Astrocyte (in vitro differentiated cells and primary cell): ENCODE data around the gene TRAPPC12. TPM values are rescaled to one million over a fixed set of nuclear protein-coding genes. Genes with fewer than 3 reads are reported as not detected.
A peak's percentile ranks its signal among the peaks of the same experiment; 100 is the strongest.

Experiments
- DNase-seq: peaks from one replicate; pipeline ENCODE4 v3.0.0-alpha.2; 2010; ENCODE audit warnings: low read depth
- FAIRE-seq: peaks from 2 replicates; lab custom pipeline; 2011; peaks lifted over from hg19 to GRCh38; lab: Jason Lieb, UNC
- H2AFZ ChIP-seq: 2 replicates; pipeline ENCODE4 v1.6.0; 2012; ENCODE audit warnings: low read depth, low read length, inconsistent platforms
- H3K27ac ChIP-seq: 2 replicates; pipeline ENCODE4 v1.5.1; 2011; ENCODE audit warnings: low read depth, low read length, inconsistent platforms
- H3K27me3 ChIP-seq: 2 replicates; pipeline ENCODE4 v1.6.0; 2011; ENCODE audit warnings: low read length, inconsistent platforms; ENCODE audit not compliant: insufficient read depth
- H3K36me3 ChIP-seq: 2 replicates; pipeline ENCODE4 v1.5.1; 2011; ENCODE audit warnings: low read length, inconsistent platforms; ENCODE audit not compliant: insufficient read depth
- H3K4me1 ChIP-seq: 2 replicates; pipeline ENCODE4 v1.5.1; 2011; ENCODE audit warnings: low read length, inconsistent platforms; ENCODE audit not compliant: insufficient read depth
- H3K4me2 ChIP-seq: 2 replicates; pipeline ENCODE4 v1.6.0; 2012; ENCODE audit warnings: low read length, inconsistent platforms
- H3K4me3 ChIP-seq: 2 replicates; pipeline ENCODE4 v1.5.1; 2011; ENCODE audit warnings: low read depth, mild to moderate bottlenecking, low read length, inconsistent platforms; ENCODE audit not compliant: insufficient read depth
- H3K79me2 ChIP-seq: 2 replicates; pipeline ENCODE4 v1.6.0; 2012; ENCODE audit warnings: mild to moderate bottlenecking, low read length, inconsistent platforms; ENCODE audit not compliant: insufficient read depth
- H3K9ac ChIP-seq: 2 replicates; pipeline ENCODE4 v1.6.0; 2012; ENCODE audit warnings: mild to moderate bottlenecking, low read length, inconsistent platforms
- H3K9me3 ChIP-seq: 2 replicates; pipeline ENCODE4 v1.5.1; 2012; ENCODE audit warnings: low read depth, mild to moderate bottlenecking, low read length, inconsistent platforms; ENCODE audit not compliant: insufficient read depth
- H4K20me1 ChIP-seq: 2 replicates; pipeline ENCODE4 v1.6.0; 2012; ENCODE audit warnings: low read length, inconsistent platforms; ENCODE audit not compliant: insufficient read depth
- H3K27ac Mint-ChIP-seq: one replicate; pipeline ENCODE4 v1.8.0; 2021; ENCODE audit warnings: mild to moderate bottlenecking, mixed read lengths; ENCODE audit not compliant: unreplicated experiment
- H3K27me3 Mint-ChIP-seq: one replicate; pipeline ENCODE4 v1.8.0; 2021; ENCODE audit warnings: low read depth, mixed read lengths; ENCODE audit not compliant: unreplicated experiment
- H3K36me3 Mint-ChIP-seq: one replicate; pipeline ENCODE4 v1.8.0; 2021; ENCODE audit warnings: low read depth, mixed read lengths; ENCODE audit not compliant: unreplicated experiment
- H3K4me1 Mint-ChIP-seq: one replicate; pipeline ENCODE4 v1.8.0; 2021; ENCODE audit warnings: low read depth, mixed read lengths; ENCODE audit not compliant: unreplicated experiment
- H3K4me3 Mint-ChIP-seq: one replicate; pipeline ENCODE4 v1.8.0; 2021; ENCODE audit warnings: mild to moderate bottlenecking, moderate library complexity, mixed read lengths; ENCODE audit not compliant: unreplicated experiment
- H3K9me3 Mint-ChIP-seq: one replicate; pipeline ENCODE4 v1.8.0; 2021; ENCODE audit warnings: mild to moderate bottlenecking, mixed read lengths; ENCODE audit not compliant: unreplicated experiment
- CTCF ChIP-seq: IDR thresholded peaks from 2 replicates; pipeline ENCODE4 v1.5.1; 2011; ENCODE audit warnings: low read depth, mild to moderate bottlenecking, inconsistent platforms, low read length, moderate library complexity; ENCODE audit not compliant: insufficient read depth
- EZH2 ChIP-seq: IDR thresholded peaks from 2 replicates; pipeline ENCODE4 v1.6.1; 2012; ENCODE audit warnings: mild to moderate bottlenecking, low read length, inconsistent platforms; ENCODE audit not compliant: insufficient read depth
- total RNA-seq: library from RNA; stranded (reverse); gene quantifications from 2 replicates; pipeline ENCODE4 v1.2.1, GENCODE V29; 2021

Gene TRAPPC12
- total RNA-seq, 1 donor from 2014 or later: 62.1 TPM

DNA sequence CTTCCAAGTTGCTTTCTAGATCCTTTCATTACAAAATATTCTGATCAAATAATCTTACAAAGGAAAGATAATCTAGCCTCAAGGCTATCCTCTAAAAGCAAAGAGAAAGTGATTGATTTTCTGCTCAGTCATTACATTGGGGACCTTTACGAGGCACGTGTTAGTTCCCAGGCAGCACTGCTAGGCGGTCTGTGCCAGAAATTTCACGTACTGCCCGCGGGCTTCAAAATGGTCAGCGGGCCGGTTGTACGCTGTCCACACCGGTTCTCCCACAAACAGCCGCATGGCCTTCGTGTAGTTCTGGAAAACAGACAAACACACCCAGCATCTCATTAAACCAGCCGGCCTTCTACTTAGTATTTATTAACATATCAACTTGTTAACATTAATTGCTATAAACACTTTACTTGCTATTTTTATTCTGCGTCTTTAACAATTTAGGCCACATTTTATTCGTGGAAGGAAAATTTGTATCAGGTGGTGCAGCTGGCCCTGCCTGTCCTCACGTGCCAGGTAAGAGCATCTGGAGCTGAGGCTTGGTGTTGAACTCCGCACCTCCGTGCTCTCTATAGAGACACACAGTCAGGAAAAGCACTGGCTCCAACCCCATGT is 119.4 kb downstream of the TRAPPC12 start:
- no peak for FAIRE-seq
- no peak overlapping the region for H3K9ac ChIP-seq
- H3K27me3 Mint-ChIP-seq: no peaks in the 10 kb centered on the region

DNA sequence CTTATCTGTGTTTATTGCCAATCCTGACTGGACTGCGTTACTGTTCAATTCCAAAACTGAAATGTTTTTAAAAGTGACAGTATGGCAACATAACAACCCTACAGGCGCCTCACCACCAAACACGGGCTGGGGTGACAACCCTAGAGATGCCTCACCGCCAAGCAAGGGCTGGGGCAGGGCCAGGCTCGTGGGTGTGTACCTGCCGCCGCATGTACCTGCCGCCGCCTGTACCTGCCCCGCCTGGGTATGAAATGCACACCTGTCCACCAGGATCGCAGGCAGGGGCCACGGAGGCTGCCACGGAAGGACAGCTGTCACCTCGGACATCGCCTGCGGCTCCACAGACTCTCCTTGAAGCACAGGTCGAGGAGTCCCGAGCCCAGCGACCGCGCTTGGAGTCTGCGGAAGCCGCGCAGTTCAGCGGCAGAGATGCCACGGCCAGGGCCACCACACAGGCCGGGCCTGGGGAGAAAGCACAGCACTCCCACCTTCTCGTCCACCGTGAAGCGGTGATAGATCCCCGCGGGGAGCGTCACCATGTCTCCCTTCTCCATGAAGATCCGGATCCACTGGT is 120.9 kb downstream of the TRAPPC12 start:
- no peak overlapping the region for H2AFZ ChIP-seq
- H3K27me3 ChIP-seq: no peaks in the 10 kb centered on the region
- no peaks in the 10 kb centered on the region for H3K4me1 ChIP-seq
- Mint-ChIP-seq H3K27ac (peak overlapping the region; percentile 78), H3K4me1 (no peaks in the 10 kb centered on the region), H3K9me3 (no peaks in the 10 kb centered on the region), H3K36me3 (peaks cover 21% of the 10 kb centered on the region), H3K4me3 (no peak overlapping the region), H3K27me3 (no peaks in the 10 kb centered on the region)
- H3K36me3 ChIP-seq: peaks cover 12% of the 10 kb centered on the region
- no peak overlapping the region for H3K4me3 ChIP-seq
- DNase-seq (no peak), FAIRE-seq (no peak)
- no peak overlapping the region for H3K4me2 ChIP-seq
- H3K27ac ChIP-seq: no peak overlapping the region
- H4K20me1 ChIP-seq: peaks cover 11% of the 10 kb centered on the region
- no peaks in the 10 kb centered on the region for H3K79me2 ChIP-seq
- H3K9me3 ChIP-seq: no peaks in the 10 kb centered on the region
- no peak overlapping the region for H3K9ac ChIP-seq
- no peak for TF ChIP-seq EZH2
- TF ChIP-seq CTCF: no peak

More for the DNA sequence above, 119.4 kb downstream of the TRAPPC12 start:
- Histone ChIP-seq H2AFZ (no peak overlapping the region), H3K27ac (no peak overlapping the region), H3K27me3 (no peaks in the 10 kb centered on the region), H3K4me3 (no peak overlapping the region), H3K9me3 (no peaks in the 10 kb centered on the region), H3K4me1 (peaks cover 3% of the 10 kb centered on the region), H3K36me3 (peaks cover 7% of the 10 kb centered on the region), H3K4me2 (no peak overlapping the region), H4K20me1 (peaks cover 6% of the 10 kb centered on the region), H3K79me2 (no peaks in the 10 kb centered on the region)
- Mint-ChIP-seq H3K4me3 (no peak overlapping the region), H3K27ac (no peak overlapping the region), H3K9me3 (no peaks in the 10 kb centered on the region), H3K4me1 (no peaks in the 10 kb centered on the region), H3K36me3 (peaks cover 13% of the 10 kb centered on the region)
- no peak for TF ChIP-seq EZH2
- no peak for TF ChIP-seq CTCF
- DNase-seq: no peak

- Histone ChIP-seq H3K4me2 (no peak overlapping the region), H3K36me3 (peaks cover 9% of the 10 kb centered on the region), H3K4me3 (no peak overlapping the region), H3K4me1 (no peaks in the 10 kb centered on the region), H3K27me3 (no peaks in the 10 kb centered on the region), H3K9me3 (no peaks in the 10 kb centered on the region), H3K79me2 (no peaks in the 10 kb centered on the region), H3K9ac (no peak overlapping the region), H4K20me1 (peaks cover 11% of the 10 kb centered on the region), H3K27ac (no peak overlapping the region), H2AFZ (no peak overlapping the region)
- TF ChIP-seq EZH2 (no peak), CTCF (no peak)
- no peak for FAIRE-seq
- no peaks in the 10 kb centered on the region for H3K4me1 Mint-ChIP-seq
- no peak overlapping the region for H3K4me3 Mint-ChIP-seq
- H3K27me3 Mint-ChIP-seq: no peaks in the 10 kb centered on the region
- H3K27ac Mint-ChIP-seq: no peak overlapping the region
- peaks cover 19% of the 10 kb centered on the region for H3K36me3 Mint-ChIP-seq
- H3K9me3 Mint-ChIP-seq: peaks cover 2% of the 10 kb centered on the region
- DNase-seq: no peak
Observed at GRCh38 chr2:3503046-3503445, 123.6 kb downstream of the TRAPPC12 start.
